Panc1 (cell line): Measurements from ENCODE around the gene NEURL1B.

Experiments used
- POLR2AphosphoS5 ChIP-seq: IDR thresholded peaks from 2 replicates; pipeline ENCODE4 v1.6.1; 2012; ENCODE audit warnings: mild to moderate bottlenecking, low read depth, low read length, moderate library complexity
- TF ChIP-seq, protein P1 (sequence below), 2 experiments: IDR thresholded peaks; 2 replicates each; pipeline ENCODE4 v1.6.1; 2011 to 2012; ENCODE audit warnings: low read depth in 2 of 2, control low read depth in 1 of 2, low read length in 1 of 2, mild to moderate bottlenecking in 1 of 2, moderate library complexity in 1 of 2; ENCODE audit not compliant: insufficient read depth in 1 of 2
- TF ChIP-seq, protein P2 (sequence below): fragments of 450-650 bp; IDR thresholded peaks from 2 replicates; pipeline ENCODE4 v1.5.1; 2017; ENCODE audit warnings: mild to moderate bottlenecking

DNA sequence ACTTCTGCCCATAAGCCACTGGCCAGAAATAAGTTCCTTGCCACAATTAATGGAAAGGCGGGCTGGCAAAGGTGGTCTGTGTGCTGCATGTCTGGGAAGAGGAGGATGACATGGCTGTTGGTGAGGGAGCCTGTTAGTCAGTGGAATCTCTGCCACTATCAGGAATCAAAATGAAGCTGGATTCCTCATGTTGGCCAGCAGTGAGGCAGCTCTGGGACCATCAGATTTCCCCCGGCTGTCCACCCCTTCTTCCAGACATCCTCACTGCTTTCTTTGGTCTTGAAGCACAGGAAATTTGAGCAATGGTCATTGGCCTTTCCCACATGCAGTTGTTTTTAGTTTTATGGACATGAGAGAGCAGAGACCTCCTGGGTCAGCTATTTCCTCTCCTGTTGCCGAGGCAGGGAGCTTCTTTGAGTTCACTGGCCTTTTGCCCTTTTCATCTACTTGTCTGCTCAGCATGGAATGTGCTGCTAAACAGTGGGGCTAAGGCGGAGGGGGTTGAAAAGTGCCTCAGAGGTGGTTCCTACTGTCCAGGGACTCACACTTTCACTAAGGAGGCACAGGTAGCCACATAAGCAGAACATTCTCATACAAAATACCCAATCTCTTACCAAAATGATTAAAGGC, 34.8 kb upstream of the NEURL1B start:
- TF ChIP-seq, protein P1, sequence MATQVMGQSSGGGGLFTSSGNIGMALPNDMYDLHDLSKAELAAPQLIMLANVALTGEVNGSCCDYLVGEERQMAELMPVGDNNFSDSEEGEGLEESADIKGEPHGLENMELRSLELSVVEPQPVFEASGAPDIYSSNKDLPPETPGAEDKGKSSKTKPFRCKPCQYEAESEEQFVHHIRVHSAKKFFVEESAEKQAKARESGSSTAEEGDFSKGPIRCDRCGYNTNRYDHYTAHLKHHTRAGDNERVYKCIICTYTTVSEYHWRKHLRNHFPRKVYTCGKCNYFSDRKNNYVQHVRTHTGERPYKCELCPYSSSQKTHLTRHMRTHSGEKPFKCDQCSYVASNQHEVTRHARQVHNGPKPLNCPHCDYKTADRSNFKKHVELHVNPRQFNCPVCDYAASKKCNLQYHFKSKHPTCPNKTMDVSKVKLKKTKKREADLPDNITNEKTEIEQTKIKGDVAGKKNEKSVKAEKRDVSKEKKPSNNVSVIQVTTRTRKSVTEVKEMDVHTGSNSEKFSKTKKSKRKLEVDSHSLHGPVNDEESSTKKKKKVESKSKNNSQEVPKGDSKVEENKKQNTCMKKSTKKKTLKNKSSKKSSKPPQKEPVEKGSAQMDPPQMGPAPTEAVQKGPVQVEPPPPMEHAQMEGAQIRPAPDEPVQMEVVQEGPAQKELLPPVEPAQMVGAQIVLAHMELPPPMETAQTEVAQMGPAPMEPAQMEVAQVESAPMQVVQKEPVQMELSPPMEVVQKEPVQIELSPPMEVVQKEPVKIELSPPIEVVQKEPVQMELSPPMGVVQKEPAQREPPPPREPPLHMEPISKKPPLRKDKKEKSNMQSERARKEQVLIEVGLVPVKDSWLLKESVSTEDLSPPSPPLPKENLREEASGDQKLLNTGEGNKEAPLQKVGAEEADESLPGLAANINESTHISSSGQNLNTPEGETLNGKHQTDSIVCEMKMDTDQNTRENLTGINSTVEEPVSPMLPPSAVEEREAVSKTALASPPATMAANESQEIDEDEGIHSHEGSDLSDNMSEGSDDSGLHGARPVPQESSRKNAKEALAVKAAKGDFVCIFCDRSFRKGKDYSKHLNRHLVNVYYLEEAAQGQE (IDR thresholded peaks at IDR 0.05; ENCODE audit: insufficient read depth in 1 of 2, low read depth in 2 of 2, low read length in 1 of 2): no peak
- TF ChIP-seq, protein P2, sequence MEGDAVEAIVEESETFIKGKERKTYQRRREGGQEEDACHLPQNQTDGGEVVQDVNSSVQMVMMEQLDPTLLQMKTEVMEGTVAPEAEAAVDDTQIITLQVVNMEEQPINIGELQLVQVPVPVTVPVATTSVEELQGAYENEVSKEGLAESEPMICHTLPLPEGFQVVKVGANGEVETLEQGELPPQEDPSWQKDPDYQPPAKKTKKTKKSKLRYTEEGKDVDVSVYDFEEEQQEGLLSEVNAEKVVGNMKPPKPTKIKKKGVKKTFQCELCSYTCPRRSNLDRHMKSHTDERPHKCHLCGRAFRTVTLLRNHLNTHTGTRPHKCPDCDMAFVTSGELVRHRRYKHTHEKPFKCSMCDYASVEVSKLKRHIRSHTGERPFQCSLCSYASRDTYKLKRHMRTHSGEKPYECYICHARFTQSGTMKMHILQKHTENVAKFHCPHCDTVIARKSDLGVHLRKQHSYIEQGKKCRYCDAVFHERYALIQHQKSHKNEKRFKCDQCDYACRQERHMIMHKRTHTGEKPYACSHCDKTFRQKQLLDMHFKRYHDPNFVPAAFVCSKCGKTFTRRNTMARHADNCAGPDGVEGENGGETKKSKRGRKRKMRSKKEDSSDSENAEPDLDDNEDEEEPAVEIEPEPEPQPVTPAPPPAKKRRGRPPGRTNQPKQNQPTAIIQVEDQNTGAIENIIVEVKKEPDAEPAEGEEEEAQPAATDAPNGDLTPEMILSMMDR: no peak
- TF ChIP-seq POLR2AphosphoS5: no peak
